ENCODE results near the gene TRPV4. TPM values are rescaled to one million over a fixed set of nuclear protein-coding genes. Genes with fewer than 3 reads are reported as not detected.

Gene TRPV4
- total RNA-seq, 1 experiment from 2014 or later: 3.1 TPM

GRCh38 chr12:109798691-109799090 lies 34.5 kb downstream of the TRPV4 start:
- ChIA-PET POLR2A (ENCODE audit: unreplicated experiment) (no interaction called here), CTCF (no interaction called here)
- Histone ChIP-seq H3K36me3 (ENCODE audit: low read depth) (no peaks in the 10 kb centered on the region), H4K20me1 (ENCODE audit: insufficient read depth) (no peaks in the 10 kb centered on the region), H3K79me2 (ENCODE audit: low read depth) (no peaks in the 10 kb centered on the region), H3K27ac (no peak overlapping the region), H3K4me2 (no peak overlapping the region), H3F3A (ENCODE audit: insufficient read depth, low read depth) (peaks cover 11% of the 10 kb centered on the region), H2AFZ (no peak overlapping the region), H3K4me3 (no peak overlapping the region), H3K9me3 (ENCODE audit: insufficient read depth, low read depth) (no peaks in the 10 kb centered on the region), H3K4me1 (replicated peaks; ENCODE audit: insufficient read depth) (peaks cover 9% of the 10 kb centered on the region), H3K27me3 (ENCODE audit: insufficient read depth, low read depth) (no peaks in the 10 kb centered on the region), H3K9me2 (ENCODE audit: insufficient read depth) (no peaks in the 10 kb centered on the region)
- BruUV-seq (replicated peaks): no TSS peak
- intact Hi-C loops (cut with micrococcal nuclease; ENCODE audit: unreplicated experiment): no loop called here
- no peak for DNase-seq
- TF ChIP-seq CTCF (conservative IDR thresholded peaks at IDR 0.05): no peak
- no peak for TF ChIP-seq EZH2 (IDR thresholded peaks at IDR 0.05; ENCODE audit: low read depth)

- POLR2A ChIA-PET (ENCODE audit: unreplicated experiment): no interaction called here
- TF ChIP-seq CTCF (conservative IDR thresholded peaks at IDR 0.05): no peak; the same call in 1 of the 2 replicates
- no peak for TF ChIP-seq EZH2 (IDR thresholded peaks at IDR 0.05; ENCODE audit: low read depth)
Measured at GRCh38 chr12:109797905-109798669, 35.1 kb downstream of the TRPV4 start.

GRCh38 chr12:109796057-109796456 lies 37.1 kb downstream of the TRPV4 start:
- no peak for DNase-seq
- H3K9me3 ChIP-seq (ENCODE audit: insufficient read depth, low read depth): no peaks in the 10 kb centered on the region
- H3K27me3 ChIP-seq (ENCODE audit: insufficient read depth, low read depth): no peaks in the 10 kb centered on the region
- BruUV-seq (replicated peaks): no TSS peak
- intact Hi-C loops (cut with micrococcal nuclease; ENCODE audit: unreplicated experiment): no loop called here
- no peaks in the 10 kb centered on the region for H3K36me3 ChIP-seq (ENCODE audit: low read depth)
- no peak for TF ChIP-seq CTCF (conservative IDR thresholded peaks at IDR 0.05)
- H3F3A ChIP-seq (ENCODE audit: insufficient read depth, low read depth): peaks cover 11% of the 10 kb centered on the region
- H4K20me1 ChIP-seq (ENCODE audit: insufficient read depth): no peaks in the 10 kb centered on the region
- H3K27ac ChIP-seq: no peak overlapping the region
- H3K4me2 ChIP-seq: no peak overlapping the region
- CTCF ChIA-PET: interaction anchor here (0.6 kb wide), 1 partner anchor 411 kb away, joined by 3 read pairs; no protein-coding TSS in a partner anchor
- no peak overlapping the region for H3K4me3 ChIP-seq
- POLR2A ChIA-PET (ENCODE audit: unreplicated experiment): no interaction called here
- H3K79me2 ChIP-seq (ENCODE audit: low read depth): no peaks in the 10 kb centered on the region
- no peak overlapping the region for H2AFZ ChIP-seq
- peaks cover 9% of the 10 kb centered on the region for H3K4me1 ChIP-seq (replicated peaks; ENCODE audit: insufficient read depth)
- no peaks in the 10 kb centered on the region for H3K9me2 ChIP-seq (ENCODE audit: insufficient read depth)

More at GRCh38 chr12:109797905-109798669, 35.1 kb downstream of the TRPV4 start:
- Histone ChIP-seq H4K20me1 (ENCODE audit: insufficient read depth) (no peaks in the 10 kb centered on the region), H3K27ac (no peak overlapping the region), H3K36me3 (ENCODE audit: low read depth) (no peaks in the 10 kb centered on the region), H3K27me3 (ENCODE audit: insufficient read depth, low read depth) (no peaks in the 10 kb centered on the region), H3K9me3 (ENCODE audit: insufficient read depth, low read depth) (no peaks in the 10 kb centered on the region), H3F3A (ENCODE audit: insufficient read depth, low read depth) (peaks cover 11% of the 10 kb centered on the region), H3K79me2 (ENCODE audit: low read depth) (no peaks in the 10 kb centered on the region), H3K4me2 (no peak overlapping the region), H3K4me1 (replicated peaks; ENCODE audit: insufficient read depth) (peaks cover 9% of the 10 kb centered on the region), H2AFZ (no peak overlapping the region), H3K9me2 (ENCODE audit: insufficient read depth) (no peaks in the 10 kb centered on the region), H3K4me3 (no peak overlapping the region)
- intact Hi-C loops (cut with micrococcal nuclease; ENCODE audit: unreplicated experiment): no loop called here
- CTCF ChIA-PET: no interaction called here
- BruUV-seq (replicated peaks): no TSS peak
- DNase-seq: no peak

Measured in PC-9 (cell line).